SK-N-SH treated with all-trans-retinoic acid at 6 μM for 48 hours (cell line): ENCODE measurements around the gene SLAMF6.

Experiments used
- ARNTL ChIP-seq: fragments of 450-650 bp; formaldehyde crosslinking; IDR thresholded peaks from 2 replicates; pipeline ENCODE4 v1.5.0; 2020; ENCODE audit warnings: low read depth, mild to moderate bottlenecking, moderate library complexity, borderline replicate concordance
- POU6F1 ChIP-seq: fragments of 250-450 bp; sonication (Bioruptor Pico); IDR thresholded peaks from 2 replicates; pipeline ENCODE4 v1.8.0; 2021; ENCODE audit warnings: low read depth, mild to moderate bottlenecking, moderate library complexity, borderline replicate concordance
- RARB ChIP-seq: fragments of 250-450 bp; sonication (Bioruptor Pico); IDR thresholded peaks from 2 replicates; pipeline ENCODE4 v1.8.0; 2021; ENCODE audit warnings: mild to moderate bottlenecking, moderate library complexity
- TOX ChIP-seq: fragments of 250-450 bp; sonication (Bioruptor Pico); IDR thresholded peaks from 2 replicates; pipeline ENCODE4 v1.8.0; 2021; ENCODE audit warnings: mild to moderate bottlenecking, moderate library complexity, borderline replicate concordance
- ZFP3 ChIP-seq: fragments of 250-450 bp; sonication (Bioruptor Pico); IDR thresholded peaks from 2 replicates; pipeline ENCODE4 v1.5.0; 2020; ENCODE audit warnings: mild to moderate bottlenecking, moderate library complexity
- ZNF70 ChIP-seq: fragments of 450-650 bp; formaldehyde crosslinking; IDR thresholded peaks from 2 replicates; pipeline ENCODE4 v1.5.0; 2020; ENCODE audit warnings: mild to moderate bottlenecking, moderate library complexity

GRCh38 chr1:160455153-160455517 is 67.9 kb downstream of the SLAMF6 start:
- TF ChIP-seq ZNF70 (CRISPR knock-in tag) (no peak), ARNTL (CRISPR knock-in tag) (no peak), ZFP3 (CRISPR knock-in tag) (no peak), TOX (CRISPR knock-in tag) (no peak), POU6F1 (CRISPR knock-in tag) (no peak), RARB (CRISPR knock-in tag) (no peak)
